ENCODE measurements around the gene HAAO.
A peak's percentile ranks its signal among the peaks of the same experiment; 100 is the strongest.

The HAAO gene

GRCh38 chr2:42812899-42813479 lies 20.6 kb upstream of the HAAO start:
- DNase-seq (ENCODE audit: low read depth): no peak

DNA sequence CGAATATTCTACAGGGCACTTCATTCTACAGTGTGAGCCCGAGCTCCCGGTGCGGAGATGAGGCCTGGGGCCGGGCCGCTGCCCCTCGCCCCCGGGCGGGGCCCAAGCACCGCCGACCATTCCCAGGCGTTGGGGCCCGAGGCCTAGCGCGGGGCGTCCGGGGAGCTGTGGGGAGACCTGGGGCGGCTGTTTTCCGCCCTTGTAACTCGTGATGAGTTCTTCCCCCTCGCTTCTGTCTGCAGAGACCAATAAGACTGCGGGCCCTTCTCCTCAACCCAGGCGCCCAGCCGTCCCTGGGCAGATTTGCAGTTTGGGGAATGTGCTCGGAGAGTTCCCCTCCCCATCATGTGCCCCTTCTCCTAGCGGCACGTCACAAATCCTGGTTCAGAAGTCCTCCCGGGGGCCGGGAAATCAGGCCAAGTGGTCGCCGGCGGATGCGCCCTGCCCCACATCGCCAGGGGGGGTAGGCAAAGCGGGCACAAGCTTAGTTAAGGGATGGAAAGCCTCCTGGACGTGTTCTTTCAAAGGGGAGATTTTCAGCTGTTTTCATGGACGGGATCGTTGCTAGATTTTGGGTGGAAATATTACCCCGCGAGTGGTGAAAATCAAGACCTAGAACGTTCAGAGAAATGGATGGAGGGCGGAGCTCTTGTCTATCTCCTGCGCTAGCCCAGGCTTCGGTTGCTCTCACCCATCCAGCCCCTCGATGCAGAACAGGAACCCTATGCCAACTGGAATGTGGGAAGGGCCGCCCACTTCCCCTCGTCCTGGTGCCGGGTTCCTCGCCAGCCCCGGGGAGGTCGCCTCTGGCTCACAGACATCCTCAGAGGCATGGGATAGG lies 18.8 kb upstream of the HAAO start:
- DNase-seq (ENCODE audit: low read depth): peak; percentile 35

DNA sequence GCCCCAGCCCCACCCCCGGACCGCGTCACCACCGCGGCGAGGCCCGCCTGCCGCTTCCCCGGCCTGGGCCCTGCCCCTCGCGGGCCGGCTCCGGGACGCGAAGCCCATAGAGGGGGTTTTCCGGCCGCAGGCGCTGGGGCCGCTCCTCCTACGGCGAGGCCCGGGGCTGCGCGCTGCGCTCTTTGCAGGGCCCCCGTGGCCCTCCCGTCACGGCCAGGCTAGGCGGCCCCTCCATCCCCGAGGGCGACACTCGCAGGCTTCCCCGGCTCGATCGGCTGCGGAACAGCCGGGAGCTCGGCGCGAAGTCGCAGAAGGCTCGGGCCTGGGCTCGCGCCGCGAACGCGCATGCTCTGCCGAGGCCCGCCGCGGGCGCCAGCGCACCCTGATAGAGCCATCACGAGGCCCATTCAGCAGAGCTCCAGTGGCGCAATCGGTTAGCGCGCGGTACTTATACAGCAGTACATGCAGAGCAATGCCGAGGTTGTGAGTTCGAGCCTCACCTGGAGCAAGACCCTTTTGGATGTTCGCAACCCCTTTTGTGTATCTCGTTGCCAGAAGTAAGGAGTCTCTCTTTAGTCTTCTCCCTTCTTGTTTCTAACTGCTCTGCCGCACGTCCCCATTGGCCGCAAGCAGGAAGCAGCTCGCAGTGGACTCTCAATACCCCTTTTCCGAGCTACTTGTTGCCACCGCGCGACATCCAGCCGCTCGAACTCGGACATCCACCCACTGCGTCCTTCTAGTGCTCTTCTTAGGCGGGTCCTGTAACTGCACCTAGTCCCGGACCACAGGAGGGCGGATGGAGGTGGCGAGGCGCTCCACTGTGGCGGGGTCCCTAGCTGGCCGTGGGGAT lies 18.0 kb upstream of the HAAO start:
- peak; percentile 93 for DNase-seq (ENCODE audit: low read depth)

- DNase-seq (ENCODE audit: low read depth): no peak
Observed at GRCh38 chr2:42809819-42810120, 17.4 kb upstream of the HAAO start.

- no peak for DNase-seq (ENCODE audit: low read depth)
Observed at GRCh38 chr2:42809131-42809818, 16.9 kb upstream of the HAAO start.

- DNase-seq (ENCODE audit: low read depth): no peak
Observed at GRCh38 chr2:42808301-42808700, 15.9 kb upstream of the HAAO start.

GRCh38 chr2:42806786-42807185 lies 14.4 kb upstream of the HAAO start:
- no peak for DNase-seq (ENCODE audit: low read depth)

- no peak for DNase-seq (ENCODE audit: low read depth)
Observed at GRCh38 chr2:42804891-42805290, 12.5 kb upstream of the HAAO start.

GRCh38 chr2:42804338-42804737 lies 12.0 kb upstream of the HAAO start:
- DNase-seq (ENCODE audit: low read depth): no peak

DNA sequence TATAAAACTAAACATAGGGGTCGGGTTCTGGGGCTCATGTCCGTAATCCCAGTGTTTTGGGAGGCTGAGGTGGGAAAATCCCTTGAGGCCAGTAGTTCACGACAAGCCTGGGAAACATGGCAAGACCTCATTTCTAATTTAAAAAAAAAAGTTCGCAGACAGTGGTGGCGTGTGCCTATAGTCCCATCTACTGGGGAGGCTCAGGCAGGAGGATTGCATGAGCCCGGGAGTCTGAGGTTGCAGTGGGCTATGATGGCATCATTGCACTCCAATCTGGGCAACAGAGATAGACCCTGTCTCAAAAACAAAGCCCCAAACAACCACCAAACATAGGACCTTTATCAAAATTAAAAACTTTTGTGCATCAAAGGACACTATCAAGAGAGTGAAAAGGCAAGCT lies 9.8 kb upstream of the HAAO start:
- DNase-seq (ENCODE audit: low read depth): no peak

DNA sequence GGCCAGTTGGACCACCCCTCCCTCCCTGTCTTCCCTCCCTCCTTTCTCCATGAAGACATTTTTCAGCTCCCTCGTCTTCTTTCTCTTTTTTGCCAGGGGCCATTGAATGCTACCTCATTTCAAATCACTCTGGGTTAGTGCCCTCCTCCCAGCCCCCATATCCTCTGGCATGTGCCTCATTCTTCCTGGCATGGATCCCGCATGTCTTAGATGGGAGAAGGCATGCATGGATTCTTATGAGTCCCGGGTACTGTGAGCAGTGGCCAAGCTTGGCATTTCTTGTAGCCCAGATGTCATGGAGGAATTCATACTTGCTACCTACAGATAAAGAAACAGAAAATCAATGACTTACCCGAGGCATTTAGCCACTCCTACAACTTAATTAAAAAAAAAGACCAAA lies 9.0 kb upstream of the HAAO start:
- DNase-seq (ENCODE audit: low read depth): no peak

- DNase-seq (ENCODE audit: low read depth): no peak
Observed at GRCh38 chr2:42800981-42801380, 8.6 kb upstream of the HAAO start.

DNA sequence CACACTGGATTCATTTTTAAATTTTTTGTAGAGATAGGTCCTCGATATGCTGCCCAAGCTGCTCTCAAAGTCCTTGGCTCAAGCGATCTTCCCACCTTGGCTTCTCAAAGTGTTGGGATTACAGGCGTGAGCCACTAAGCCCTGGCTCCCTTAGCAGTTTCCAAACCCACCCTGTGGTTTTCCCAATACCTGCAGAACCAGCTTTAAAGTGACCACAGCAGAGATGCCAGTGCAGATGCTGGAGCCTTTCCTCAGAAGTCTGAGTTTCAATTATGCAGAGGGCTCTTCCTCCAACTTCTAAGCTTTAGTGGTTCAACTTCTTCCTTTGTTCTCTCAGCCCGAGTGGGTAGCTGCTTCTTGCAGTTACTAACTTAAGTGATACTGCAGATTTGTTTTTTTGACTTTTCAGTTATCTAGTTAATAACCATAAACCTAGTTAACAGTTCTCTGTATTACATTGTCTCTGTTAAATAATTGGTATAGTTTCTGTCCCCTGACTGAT lies 8.1 kb upstream of the HAAO start:
- no peak for DNase-seq (ENCODE audit: low read depth)

GRCh38 chr2:42799881-42800280 lies 7.5 kb upstream of the HAAO start:
- DNase-seq (ENCODE audit: low read depth): no peak

- DNase-seq (ENCODE audit: low read depth): no peak
Observed at GRCh38 chr2:42797281-42797680, 4.9 kb upstream of the HAAO start.

GRCh38 chr2:42796427-42797248 lies 4.3 kb upstream of the HAAO start:
- DNase-seq (ENCODE audit: low read depth): no peak

DNA sequence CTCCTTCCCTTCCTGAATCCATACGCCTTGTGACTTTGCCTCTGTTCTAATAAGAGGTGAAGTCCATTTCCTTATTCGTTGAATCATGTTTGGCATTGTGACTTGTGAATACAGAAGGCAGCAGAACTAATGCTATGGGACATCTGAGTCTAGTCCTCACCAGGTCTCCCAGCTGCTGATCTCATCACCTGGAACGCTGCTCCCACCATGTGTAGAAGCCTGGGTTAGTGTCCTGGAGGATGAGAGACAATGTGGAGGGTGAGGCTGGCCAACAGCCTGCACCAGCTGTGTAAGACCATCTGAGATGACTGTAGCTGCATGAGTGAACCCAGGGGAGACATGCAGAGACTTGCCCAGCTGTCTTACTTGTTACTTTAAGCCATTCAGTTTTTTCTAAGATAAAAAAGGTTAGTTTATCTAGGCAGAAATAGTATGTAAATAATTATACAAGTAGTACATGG lies 3.5 kb upstream of the HAAO start:
- no peak for DNase-seq (ENCODE audit: low read depth)

DNA sequence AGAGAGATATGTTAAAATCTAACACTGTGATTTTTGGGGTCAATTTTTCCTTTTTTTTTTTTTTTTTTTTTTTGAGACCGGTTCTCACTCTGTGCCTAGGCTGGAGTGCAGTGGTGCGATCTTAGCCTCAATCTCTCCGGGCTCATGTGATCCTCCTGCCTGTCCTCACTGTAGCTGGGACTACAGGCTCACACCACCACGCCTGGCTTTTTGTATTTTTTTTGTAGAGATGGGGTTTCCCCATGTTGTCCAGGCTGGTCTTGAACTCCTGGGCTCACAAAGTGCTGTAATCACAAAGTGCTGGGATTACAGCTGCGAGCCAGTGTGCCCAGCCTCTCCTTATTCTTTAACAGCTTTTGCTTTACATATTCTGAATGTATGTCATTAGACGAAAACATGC lies 2.9 kb upstream of the HAAO start:
- DNase-seq (ENCODE audit: low read depth): no peak

DNA sequence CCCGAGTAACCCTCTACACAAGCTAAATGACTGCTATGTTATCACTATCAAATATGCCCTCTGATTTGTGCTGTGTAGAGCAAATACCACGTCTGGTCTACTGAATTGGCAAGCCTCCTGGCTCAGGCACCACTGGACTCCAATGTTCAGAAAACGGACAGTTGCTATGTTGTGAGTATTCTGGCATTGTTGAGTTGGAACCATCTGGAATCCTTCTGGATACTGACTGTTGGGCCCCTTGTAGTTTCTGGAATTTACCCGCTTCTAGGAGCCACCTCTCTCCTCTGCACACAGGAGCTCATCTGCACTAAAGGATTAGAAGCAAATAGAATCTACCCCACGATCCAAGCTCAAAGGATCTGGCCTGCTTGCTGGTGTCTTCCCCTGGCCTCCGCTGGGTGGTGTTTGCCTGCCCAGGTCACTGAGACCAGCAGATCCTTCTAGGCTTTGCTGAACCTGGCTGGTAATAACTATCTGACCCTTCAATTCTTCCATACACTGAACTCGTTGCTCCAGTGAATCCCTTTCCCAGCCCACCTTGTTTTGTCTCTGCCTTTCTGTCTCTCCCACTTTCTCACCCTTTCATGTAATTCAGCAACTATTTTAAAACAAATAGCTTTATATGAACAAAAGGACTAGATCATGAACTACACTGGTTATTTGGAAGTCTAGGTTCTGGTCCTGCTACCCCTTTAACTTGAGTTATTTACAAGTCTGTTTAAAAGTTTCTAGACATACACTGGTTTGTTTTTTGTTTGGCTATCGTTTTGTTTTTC lies 2.1 kb upstream of the HAAO start:
- no peak for DNase-seq (ENCODE audit: low read depth)
